BE2C (cell line): Measurements from ENCODE around the gene TYMS.

Experiments used
- DNase-seq: peaks from one replicate; pipeline ENCODE4 v3.0.0-alpha.2; 2020
- H3K27me3 ChIP-seq: fragments of 250-450 bp; sonication (Bioruptor Pico); 2 replicates; pipeline ENCODE4 v1.5.1; 2020; ENCODE audit warnings: mild to moderate bottlenecking
- H3K36me3 ChIP-seq: fragments of 250-450 bp; sonication (Bioruptor Pico); 2 replicates; pipeline ENCODE4 v1.5.1; 2020; ENCODE audit warnings: mild to moderate bottlenecking
- H3K4me1 ChIP-seq: fragments of 250-450 bp; sonication (Bioruptor Pico); 2 replicates; pipeline ENCODE4 v1.5.1; 2020
- H3K4me3 ChIP-seq: 2 replicates; pipeline ENCODE4 v1.5.1; 2011; ENCODE audit warnings: low read depth, low read length
- H3K9me3 ChIP-seq: fragments of 250-450 bp; sonication (Bioruptor Pico); 2 replicates; pipeline ENCODE4 v1.5.1; 2020
- CTCF ChIP-seq: IDR thresholded peaks from 2 replicates; pipeline ENCODE4 v1.5.1; 2012; ENCODE audit warnings: mild to moderate bottlenecking, low read depth, low read length

Gene TYMS

DNA sequence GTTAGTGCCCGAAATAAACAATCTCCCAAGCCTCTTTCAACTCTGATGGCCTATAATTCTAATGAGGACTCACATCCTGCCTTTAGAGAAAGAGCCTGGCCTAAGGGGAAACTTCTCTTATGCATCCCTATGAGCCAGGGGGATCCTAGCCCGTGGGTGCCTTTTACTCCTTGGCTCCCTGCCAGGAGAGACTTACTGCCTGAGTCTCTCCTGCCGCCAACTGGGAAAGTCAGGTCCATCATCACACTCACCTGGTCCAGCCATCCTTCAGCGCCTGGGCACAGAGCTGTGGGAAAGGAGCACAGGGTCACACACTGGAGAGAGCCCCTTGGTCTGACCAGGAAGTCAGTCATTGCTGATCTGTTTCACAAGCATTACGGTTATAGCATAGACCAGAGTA, 30.9 kb downstream of the TYMS start:
- no peak for TF ChIP-seq CTCF
- Histone ChIP-seq H3K27me3 (no peaks in the 10 kb centered on the region), H3K4me1 (no peaks in the 10 kb centered on the region), H3K9me3 (no peaks in the 10 kb centered on the region), H3K4me3 (no peak overlapping the region), H3K36me3 (no peaks in the 10 kb centered on the region)
- DNase-seq: no peak

- TF ChIP-seq CTCF: no peak
- no peaks in the 10 kb centered on the region for H3K27me3 ChIP-seq
Observed at GRCh38 chr18:692824-693223, 35.4 kb downstream of the TYMS start.

GRCh38 chr18:693466-694187, 36.2 kb downstream of the TYMS start:
- Histone ChIP-seq H3K27me3 (no peaks in the 10 kb centered on the region), H3K4me1 (no peaks in the 10 kb centered on the region), H3K36me3 (no peaks in the 10 kb centered on the region), H3K4me3 (no peak overlapping the region), H3K9me3 (no peaks in the 10 kb centered on the region)
- no peak for DNase-seq
- TF ChIP-seq CTCF: no peak

More at GRCh38 chr18:692824-693223, 35.4 kb downstream of the TYMS start:
- no peaks in the 10 kb centered on the region for H3K36me3 ChIP-seq
- H3K9me3 ChIP-seq: no peaks in the 10 kb centered on the region
- no peaks in the 10 kb centered on the region for H3K4me1 ChIP-seq
- DNase-seq: no peak
- H3K4me3 ChIP-seq: no peak overlapping the region

GRCh38 chr18:697012-697411, 39.6 kb downstream of the TYMS start:
- H3K36me3 ChIP-seq: no peaks in the 10 kb centered on the region
- no peaks in the 10 kb centered on the region for H3K9me3 ChIP-seq
- no peaks in the 10 kb centered on the region for H3K27me3 ChIP-seq
- H3K4me3 ChIP-seq: no peak overlapping the region
- no peak for DNase-seq
- no peaks in the 10 kb centered on the region for H3K4me1 ChIP-seq
- TF ChIP-seq CTCF: no peak

GRCh38 chr18:697800-698199, 40.3 kb downstream of the TYMS start:
- H3K9me3 ChIP-seq: no peaks in the 10 kb centered on the region
- no peak overlapping the region for H3K4me3 ChIP-seq
- H3K4me1 ChIP-seq: no peaks in the 10 kb centered on the region
- TF ChIP-seq CTCF: no peak
- no peaks in the 10 kb centered on the region for H3K27me3 ChIP-seq
- no peak for DNase-seq
- H3K36me3 ChIP-seq: no peaks in the 10 kb centered on the region

- H3K4me1 ChIP-seq: no peaks in the 10 kb centered on the region
- H3K4me3 ChIP-seq: no peak overlapping the region
- H3K27me3 ChIP-seq: no peaks in the 10 kb centered on the region
- no peaks in the 10 kb centered on the region for H3K9me3 ChIP-seq
- no peak for TF ChIP-seq CTCF
- DNase-seq: no peak
- H3K36me3 ChIP-seq: no peaks in the 10 kb centered on the region
Observed at GRCh38 chr18:703213-703967, 45.9 kb downstream of the TYMS start.
